ENCODE data around the gene PRDM16. TPM values are rescaled to one million over a fixed set of nuclear protein-coding genes. Genes with fewer than 3 reads are reported as not detected.

PRDM16 gene
- total and polyA plus RNA-seq, 2 of the 4 experiments (the other 2 are of a cell fraction): 0.02 TPM; not detected in 1

- TF ChIP-seq RCOR1 (IDR thresholded peaks at IDR 0.05; ENCODE audit: insufficient replicate concordance, low read length) (no peak), MAFK (IDR thresholded peaks at IDR 0.05; ENCODE audit: low read depth, low read length) (no peak)
Measured at GRCh38 chr1:3393024-3393986, 324.3 kb downstream of the PRDM16 start (continued).

DNA sequence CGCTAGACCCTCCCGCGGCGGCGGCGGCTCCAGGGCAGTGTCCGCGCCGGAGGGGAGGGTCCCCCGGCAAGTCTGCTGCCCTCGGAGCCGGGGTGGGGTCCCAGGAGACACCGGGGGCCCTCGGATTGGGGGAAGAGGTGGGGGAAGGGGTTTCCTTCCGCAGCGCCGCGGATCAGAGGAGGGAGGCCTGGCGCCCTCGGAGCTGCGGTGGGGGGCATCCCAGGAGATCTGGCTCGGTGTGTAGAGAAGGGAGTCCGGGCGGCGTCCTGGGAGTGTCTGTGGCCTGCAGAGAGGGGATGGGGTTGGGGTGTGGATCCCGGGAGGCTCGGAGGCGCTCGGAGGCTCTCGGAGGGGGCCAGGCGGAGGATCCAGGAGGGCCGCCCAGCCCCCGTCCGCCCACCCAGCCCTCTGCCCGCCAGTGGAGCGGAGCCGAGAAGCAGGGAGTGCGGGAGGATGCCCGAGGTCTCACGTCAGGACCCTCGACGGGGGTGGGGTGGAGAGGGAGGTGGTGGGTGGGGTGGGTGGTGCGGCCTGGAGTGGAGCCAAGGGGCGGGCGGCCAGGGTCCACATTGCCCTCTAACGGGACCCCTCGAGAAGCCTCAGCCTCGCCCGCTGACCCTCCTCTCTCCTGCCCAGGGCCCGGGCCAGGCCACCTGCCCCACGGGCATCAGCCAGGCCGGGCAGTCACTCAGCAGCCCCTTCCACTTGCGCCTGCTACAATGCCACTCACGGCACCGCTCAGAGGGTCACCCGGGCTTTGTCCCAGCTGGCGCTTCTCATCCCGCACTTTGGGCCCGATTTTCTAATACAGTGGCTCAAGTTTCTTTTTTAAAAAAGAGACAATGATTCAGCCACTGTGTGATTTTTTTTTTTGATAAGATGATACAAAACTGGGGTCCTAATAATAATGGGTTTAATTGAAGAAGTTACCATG is 325.3 kb downstream of the PRDM16 start:
- CTCF ChIA-PET: no interaction called here
- ATAC-seq (ENCODE audit: low read depth) (no peak), DNase-seq (no peak)
- Histone ChIP-seq H3K4me2 (ENCODE audit: low read depth, low read length) (no peak overlapping the region), H3K9me1 (ENCODE audit: insufficient read depth, low read length) (no peaks in the 10 kb centered on the region), H3K56ac (ENCODE audit: extremely low read depth, insufficient read depth, low read length) (no peak overlapping the region), H3K79me1 (ENCODE audit: low read depth in 1 of 2, low read length in 2 of 2) (no peaks in the 10 kb centered on the region), H4K20me1 (ENCODE audit: insufficient read depth, low read length) (no peaks in the 10 kb centered on the region), H3K27ac (ENCODE audit: insufficient read depth, low read length) (no peak overlapping the region), H2BK5ac (ENCODE audit: low read depth, low read length, poor library complexity, severe bottlenecking) (no peak overlapping the region), H3K9me3 (ENCODE audit: control insufficient read depth, insufficient read depth, low read length) (no peaks in the 10 kb centered on the region), H4K91ac (ENCODE audit: insufficient read depth, low read depth, low read length) (no peak overlapping the region), H2AK5ac (ENCODE audit: low read depth, low read length) (no peak overlapping the region), H3K18ac (ENCODE audit: low read depth, low read length) (no peak overlapping the region), H3K14ac (replicated peaks; ENCODE audit: low read depth, low read length) (no peak overlapping the region), H3K4ac (ENCODE audit: low read depth, low read length) (no peak overlapping the region), H2BK120ac (ENCODE audit: low read depth, low read length) (no peak overlapping the region), H4K5ac (ENCODE audit: low read depth, low read length) (no peak overlapping the region), H3K4me1 (ENCODE audit: control insufficient read depth, insufficient read depth, low read length) (peaks cover 5% of the 10 kb centered on the region; the same call in 1 of the 2 replicates), H3K36me3 (ENCODE audit: control insufficient read depth, insufficient read depth, low read length) (no peaks in the 10 kb centered on the region), H3K27me3 (ENCODE audit: control insufficient read depth, insufficient read depth, low read length) (peaks cover 71% of the 10 kb centered on the region), H3K4me3 (ENCODE audit: insufficient read depth, low read depth, low read length) (no peak overlapping the region), H3K23ac (ENCODE audit: low read depth, low read length) (no peak overlapping the region), H2BK20ac (ENCODE audit: low read depth, low read length) (no peak overlapping the region), H2AK9ac (replicated peaks; ENCODE audit: low read depth, low read length, poor library complexity) (no peak overlapping the region), H4K8ac (ENCODE audit: low read depth in 2 of 2, low read length in 2 of 2) (no peak overlapping the region), H2BK15ac (ENCODE audit: low read depth, low read length) (no peak overlapping the region), H2AFZ (replicated peaks; ENCODE audit: low read length, poor library complexity) (no peak overlapping the region), H3K9ac (ENCODE audit: low read depth, low read length) (no peak overlapping the region)
- POLR2A ChIA-PET (ENCODE audit: unreplicated experiment): no interaction called here
- in situ Hi-C loops (cut with MboI; ENCODE audit: low sequenced_read_pairs) (no loop called here), dilution Hi-C loops (cut with HindIII; ENCODE audit: low sequenced_read_pairs, unreplicated experiment) (no loop called here), intact Hi-C loops (cut with micrococcal nuclease) (no loop called here)
- BruUV-seq (replicated peaks): no TSS peak
- WGBS, 2 experiments (ENCODE audit: extremely low coverage in 2 of 2, insufficient read length in 1 of 2): 44% methylated on average over 4 of the region's 59 CpGs; no CpG with 5 or more reads in 1 of the 2 experiments
- no peak for TF ChIP-seq RAD21 (IDR thresholded peaks at IDR 0.05; ENCODE audit: low read length)
- TF ChIP-seq, protein P1, sequence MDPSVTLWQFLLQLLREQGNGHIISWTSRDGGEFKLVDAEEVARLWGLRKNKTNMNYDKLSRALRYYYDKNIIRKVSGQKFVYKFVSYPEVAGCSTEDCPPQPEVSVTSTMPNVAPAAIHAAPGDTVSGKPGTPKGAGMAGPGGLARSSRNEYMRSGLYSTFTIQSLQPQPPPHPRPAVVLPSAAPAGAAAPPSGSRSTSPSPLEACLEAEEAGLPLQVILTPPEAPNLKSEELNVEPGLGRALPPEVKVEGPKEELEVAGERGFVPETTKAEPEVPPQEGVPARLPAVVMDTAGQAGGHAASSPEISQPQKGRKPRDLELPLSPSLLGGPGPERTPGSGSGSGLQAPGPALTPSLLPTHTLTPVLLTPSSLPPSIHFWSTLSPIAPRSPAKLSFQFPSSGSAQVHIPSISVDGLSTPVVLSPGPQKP (IDR thresholded peaks at IDR 0.05; ENCODE audit: borderline replicate concordance, low read depth, low read length): no peak
- no peak for TF ChIP-seq USF2 (IDR thresholded peaks at IDR 0.05; ENCODE audit: low read depth, low read length)
- TF ChIP-seq RFX5 (IDR thresholded peaks at IDR 0.05; ENCODE audit: low read depth, low read length): no peak
- no peak for TF ChIP-seq CHD1 (IDR thresholded peaks at IDR 0.05; ENCODE audit: low read depth, low read length)
- TF ChIP-seq MAZ (IDR thresholded peaks at IDR 0.05; ENCODE audit: borderline replicate concordance, low read depth, low read length): no peak
- TF ChIP-seq POLR2A (IDR thresholded peaks at IDR 0.05; ENCODE audit: low read depth, low read length): no peak
- TF ChIP-seq SMC3 (IDR thresholded peaks at IDR 0.05; ENCODE audit: low read depth, low read length): no peak
- TF ChIP-seq MAFK (IDR thresholded peaks at IDR 0.05; ENCODE audit: low read depth, low read length): no peak
- no peak for TF ChIP-seq MXI1 (IDR thresholded peaks at IDR 0.05; ENCODE audit: borderline replicate concordance, low read depth, low read length)
- no peak for TF ChIP-seq NFE2L2 (IDR thresholded peaks at IDR 0.05; ENCODE audit: low read depth, low read length)
